Mesothelial cell of epicardium (in vitro differentiated cells): ENCODE measurements around the gene SHROOM1. TPM values are rescaled to one million over a fixed set of nuclear protein-coding genes. Genes with fewer than 3 reads are reported as not detected.
A peak's percentile ranks its signal among the peaks of the same experiment; 100 is the strongest.
"Not testable (repeated sequence)": the region's sequence is repeated elsewhere in the genome, so short reads cannot be mapped to it uniquely, and the experiment has no call there.

Source experiments
- DNase-seq, 2 experiments: peaks; one replicate each; pipeline ENCODE4 v3.0.0; 2021; ENCODE audit warnings: low spot score in 2 of 2; ENCODE audit not compliant: unreplicated experiment in 2 of 2
- H3K27ac Mint-ChIP-seq: 2 replicates; pipeline ENCODE4 v1.8.0; 2021; ENCODE audit warnings: mixed read lengths
- H3K27me3 Mint-ChIP-seq: 2 replicates; pipeline ENCODE4 v1.8.0; 2021; ENCODE audit warnings: low read depth, mixed read lengths
- H3K36me3 Mint-ChIP-seq: 2 replicates; pipeline ENCODE4 v1.8.0; 2021; ENCODE audit warnings: mixed read lengths
- H3K4me1 Mint-ChIP-seq: 2 replicates; pipeline ENCODE4 v1.8.0; 2021; ENCODE audit warnings: mixed read lengths
- H3K4me3 Mint-ChIP-seq: 2 replicates; pipeline ENCODE4 v1.8.0; 2021; ENCODE audit warnings: mild to moderate bottlenecking, moderate library complexity, mixed read lengths
- H3K9me3 Mint-ChIP-seq: 2 replicates; pipeline ENCODE4 v1.8.0; 2021; ENCODE audit warnings: mixed read lengths
- total RNA-seq: library from RNA; stranded (reverse); gene quantifications from 3 replicates; pipeline ENCODE4 v1.2.1, GENCODE V29; 2021
- TF ChIP-seq, protein P1 (sequence below): fragments of 200-600 bp; sonication (generic); IDR thresholded peaks from one replicate; pipeline ENCODE4 v1.5.0; 2021; ENCODE audit warnings: antibody characterized with exemption; ENCODE audit not compliant: unreplicated experiment

The SHROOM1 gene
- total RNA-seq, 1 donor from 2014 or later: 12.2 TPM

DNA sequence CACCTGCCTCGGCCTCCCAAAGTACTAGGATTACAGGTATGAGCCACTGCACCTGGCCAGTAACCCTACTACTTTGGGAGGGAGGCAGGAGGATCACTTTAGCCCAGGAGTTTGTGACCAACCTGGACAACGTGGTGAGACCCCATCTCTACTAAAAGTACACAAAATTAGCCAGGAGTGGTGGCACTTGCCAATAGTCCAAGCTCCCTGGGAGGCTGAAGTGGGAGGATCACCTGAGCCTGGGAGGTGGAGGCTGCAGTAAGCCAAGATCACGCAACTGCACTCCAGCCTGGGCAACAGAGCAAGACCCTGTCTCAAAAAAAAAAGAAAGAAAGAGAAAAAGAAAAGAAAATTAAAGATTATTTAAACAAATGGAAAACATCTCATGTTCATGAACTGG is 25.6 kb upstream of the SHROOM1 start:
- peaks cover 13% of the 10 kb centered on the region for H3K27me3 Mint-ChIP-seq
- TF ChIP-seq, protein P1, sequence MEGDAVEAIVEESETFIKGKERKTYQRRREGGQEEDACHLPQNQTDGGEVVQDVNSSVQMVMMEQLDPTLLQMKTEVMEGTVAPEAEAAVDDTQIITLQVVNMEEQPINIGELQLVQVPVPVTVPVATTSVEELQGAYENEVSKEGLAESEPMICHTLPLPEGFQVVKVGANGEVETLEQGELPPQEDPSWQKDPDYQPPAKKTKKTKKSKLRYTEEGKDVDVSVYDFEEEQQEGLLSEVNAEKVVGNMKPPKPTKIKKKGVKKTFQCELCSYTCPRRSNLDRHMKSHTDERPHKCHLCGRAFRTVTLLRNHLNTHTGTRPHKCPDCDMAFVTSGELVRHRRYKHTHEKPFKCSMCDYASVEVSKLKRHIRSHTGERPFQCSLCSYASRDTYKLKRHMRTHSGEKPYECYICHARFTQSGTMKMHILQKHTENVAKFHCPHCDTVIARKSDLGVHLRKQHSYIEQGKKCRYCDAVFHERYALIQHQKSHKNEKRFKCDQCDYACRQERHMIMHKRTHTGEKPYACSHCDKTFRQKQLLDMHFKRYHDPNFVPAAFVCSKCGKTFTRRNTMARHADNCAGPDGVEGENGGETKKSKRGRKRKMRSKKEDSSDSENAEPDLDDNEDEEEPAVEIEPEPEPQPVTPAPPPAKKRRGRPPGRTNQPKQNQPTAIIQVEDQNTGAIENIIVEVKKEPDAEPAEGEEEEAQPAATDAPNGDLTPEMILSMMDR: no peak
- no peaks in the 10 kb centered on the region for H3K9me3 Mint-ChIP-seq
- H3K4me1 Mint-ChIP-seq: peaks cover 4% of the 10 kb centered on the region
- no peak overlapping the region for H3K4me3 Mint-ChIP-seq
- no peaks in the 10 kb centered on the region for H3K36me3 Mint-ChIP-seq
- no peak overlapping the region for H3K27ac Mint-ChIP-seq
- DNase-seq: no peak

DNA sequence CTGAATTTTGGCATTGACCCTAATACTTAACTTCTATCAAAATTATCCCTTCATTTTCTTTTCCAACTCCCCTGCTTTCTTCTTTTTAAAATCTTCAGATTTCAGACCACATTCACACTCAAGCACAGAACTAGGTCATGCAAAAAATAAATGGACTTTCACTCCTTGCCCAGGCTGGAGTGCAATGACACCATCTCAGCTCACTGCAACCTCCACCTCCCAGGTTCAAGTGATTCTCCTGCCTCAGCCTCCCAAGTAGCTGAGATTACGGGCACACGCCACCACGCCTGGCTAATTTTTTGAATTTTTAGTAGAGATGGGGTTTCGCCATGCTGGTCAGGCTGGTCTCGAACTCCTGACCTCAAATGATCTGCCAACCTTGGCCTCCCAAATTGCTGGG is 24.5 kb upstream of the SHROOM1 start:
- not testable (repeated sequence) for DNase-seq, H3K4me3 Mint-ChIP-seq, H3K4me1 Mint-ChIP-seq, H3K9me3 Mint-ChIP-seq, H3K27ac Mint-ChIP-seq, H3K36me3 Mint-ChIP-seq
- H3K27me3 Mint-ChIP-seq: peaks cover 12% of the 10 kb centered on the region

DNA sequence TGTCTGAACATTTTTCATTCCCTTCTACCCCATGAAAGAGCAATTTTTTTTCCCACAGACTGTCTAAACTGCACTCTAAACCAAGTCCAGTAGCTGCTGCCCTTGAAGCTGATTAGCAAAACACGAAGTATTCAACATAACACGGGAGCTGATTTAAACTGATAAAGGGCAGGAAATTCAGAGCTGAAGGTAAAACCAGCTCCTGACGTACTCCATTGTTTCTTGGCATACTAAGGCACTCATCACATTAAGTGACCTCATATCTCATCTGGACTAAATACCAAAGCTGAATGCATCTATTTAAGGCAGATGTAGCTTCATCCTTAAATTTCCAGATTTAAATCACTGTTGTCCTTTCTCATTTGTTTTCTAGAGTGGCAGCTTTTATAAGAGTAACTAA is 23.9 kb upstream of the SHROOM1 start:
- Mint-ChIP-seq H3K9me3 (no peaks in the 10 kb centered on the region), H3K4me3 (no peak overlapping the region), H3K4me1 (peaks cover 4% of the 10 kb centered on the region), H3K27ac (peak overlapping the region; percentile 43), H3K27me3 (peaks cover 6% of the 10 kb centered on the region), H3K36me3 (no peaks in the 10 kb centered on the region)
- TF ChIP-seq, protein P1: no peak
- DNase-seq: no peak

DNA sequence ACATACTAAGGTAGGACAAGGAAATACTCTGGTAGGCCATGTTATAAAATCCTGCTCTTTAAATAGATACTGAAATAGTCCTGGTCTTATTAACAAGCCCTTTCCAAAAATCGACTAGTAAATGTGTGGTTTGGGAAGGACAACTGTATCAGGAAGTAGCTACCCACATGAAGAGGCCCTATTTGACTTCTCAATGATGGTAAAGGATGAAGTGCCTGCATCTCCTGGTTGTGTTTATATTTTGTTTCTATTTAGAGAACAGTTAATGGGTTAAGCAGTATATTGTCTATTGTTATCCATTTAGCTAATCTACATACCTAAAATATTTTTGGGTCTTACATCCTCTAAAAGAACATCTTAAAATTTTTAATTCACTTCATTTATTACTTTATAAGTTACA is 23.3 kb upstream of the SHROOM1 start:
- TF ChIP-seq, protein P1: no peak
- H3K9me3 Mint-ChIP-seq: no peaks in the 10 kb centered on the region
- peaks cover 6% of the 10 kb centered on the region for H3K27me3 Mint-ChIP-seq
- no peak overlapping the region for H3K27ac Mint-ChIP-seq
- no peak overlapping the region for H3K4me3 Mint-ChIP-seq
- peaks cover 7% of the 10 kb centered on the region for H3K4me1 Mint-ChIP-seq
- no peak for DNase-seq
- no peaks in the 10 kb centered on the region for H3K36me3 Mint-ChIP-seq

DNA sequence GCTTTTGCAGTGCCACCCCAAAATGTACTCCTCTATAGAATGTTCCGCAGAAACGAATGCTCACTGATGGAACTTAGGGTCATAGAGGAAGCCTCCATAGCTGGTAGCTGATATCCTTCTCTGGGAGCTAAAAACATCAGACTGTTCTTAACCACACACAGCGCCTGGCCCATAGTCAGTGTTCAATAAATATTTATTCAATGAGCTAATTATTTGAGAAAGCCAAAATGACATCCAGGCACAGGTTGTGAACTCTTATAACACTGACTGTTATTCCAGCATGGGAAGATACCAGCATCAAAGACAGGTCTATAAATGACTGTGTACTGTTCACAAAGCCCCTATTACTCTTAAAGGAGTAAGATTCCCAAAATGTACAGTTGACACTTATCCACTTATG is 22.9 kb upstream of the SHROOM1 start:
- Mint-ChIP-seq H3K36me3 (no peaks in the 10 kb centered on the region), H3K4me3 (no peak overlapping the region), H3K9me3 (no peaks in the 10 kb centered on the region), H3K27ac (no peak overlapping the region), H3K27me3 (peaks cover 3% of the 10 kb centered on the region), H3K4me1 (peaks cover 7% of the 10 kb centered on the region)
- TF ChIP-seq, protein P1: no peak
- no peak for DNase-seq

DNA sequence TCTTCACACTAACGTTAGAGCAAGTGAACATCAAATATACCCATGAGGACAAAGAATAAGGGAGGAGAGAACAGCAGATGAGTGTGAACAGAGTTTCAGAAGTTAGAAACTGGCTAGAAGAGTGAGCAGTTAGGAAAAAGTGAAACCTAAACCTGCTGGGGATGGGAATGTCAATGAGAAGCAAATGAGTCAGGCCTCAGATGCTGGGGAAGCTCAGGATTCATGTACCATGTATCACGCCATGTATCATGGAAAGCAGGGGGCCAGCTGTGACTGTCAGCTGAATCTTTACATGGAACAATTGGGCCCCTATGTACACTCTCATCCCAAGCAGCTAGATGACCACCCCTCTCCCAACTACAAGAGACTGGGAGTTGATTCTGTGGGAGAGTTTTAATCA is 19.6 kb upstream of the SHROOM1 start:
- Mint-ChIP-seq H3K27ac (no peak overlapping the region), H3K36me3 (no peaks in the 10 kb centered on the region), H3K4me3 (no peak overlapping the region)

More for the DNA sequence above, 19.6 kb upstream of the SHROOM1 start:
- no peaks in the 10 kb centered on the region for H3K9me3 Mint-ChIP-seq
- TF ChIP-seq, protein P1: no peak
- no peaks in the 10 kb centered on the region for H3K27me3 Mint-ChIP-seq
- peaks cover 7% of the 10 kb centered on the region for H3K4me1 Mint-ChIP-seq
- DNase-seq: no peak
